ENCODE results near the gene IGSF21.
"Not testable (repeated sequence)": the region's sequence is repeated elsewhere in the genome, so short reads cannot be mapped to it uniquely, and the experiment has no call there.

IGSF21 gene

DNA sequence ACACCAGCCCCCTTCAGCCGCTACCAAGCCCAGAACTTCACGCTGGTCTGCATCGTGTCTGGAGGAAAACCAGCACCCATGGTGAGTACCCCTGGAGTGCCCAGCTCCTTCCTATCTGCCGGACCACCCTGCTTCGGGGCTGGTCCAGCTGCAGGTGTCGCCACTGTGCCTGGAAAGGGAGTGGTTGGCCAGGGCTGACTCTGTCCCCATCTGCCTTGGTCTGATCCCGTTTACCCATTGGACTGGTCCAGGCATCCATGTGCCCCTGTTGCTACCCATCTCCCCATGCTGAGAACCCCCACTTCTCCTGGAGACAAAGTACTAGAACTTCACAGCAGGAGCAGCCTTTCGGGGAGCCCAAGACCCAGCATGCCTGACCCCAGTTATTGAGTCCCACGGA is 254.6 kb downstream of the IGSF21 start:
- TF ChIP-seq EZH2phosphoT487 (IDR thresholded peaks at IDR 0.05; ENCODE audit: low read depth) (no peak), CTCF (IDR thresholded peaks at IDR 0.05; ENCODE audit: low read depth, low read length) (no peak)
- H3K9me3 ChIP-seq (ENCODE audit: insufficient read depth, low read length), result no peaks in the 10 kb centered on the region
- no peak overlapping the region for H3K4me3 ChIP-seq (ENCODE audit: low read length)
- no peaks in the 10 kb centered on the region for H3K79me2 ChIP-seq (ENCODE audit: low read length)
- no peaks in the 10 kb centered on the region for H3K27me3 ChIP-seq (ENCODE audit: low read depth, low read length)
- H2AFZ ChIP-seq (ENCODE audit: low read depth, low read length), result no peak overlapping the region
- H3K36me3 ChIP-seq (replicated peaks; ENCODE audit: low read depth, low read length), result no peaks in the 10 kb centered on the region
- H4K20me1 ChIP-seq (ENCODE audit: insufficient read depth, low read length), result no peaks in the 10 kb centered on the region
- H3K9ac ChIP-seq (ENCODE audit: low read length), result no peak overlapping the region
- H3K4me2 ChIP-seq (ENCODE audit: low read length), result no peak overlapping the region
- H3K27ac ChIP-seq (ENCODE audit: low read length), result no peak overlapping the region
- no peaks in the 10 kb centered on the region for H3K4me1 ChIP-seq (ENCODE audit: low read length)

DNA sequence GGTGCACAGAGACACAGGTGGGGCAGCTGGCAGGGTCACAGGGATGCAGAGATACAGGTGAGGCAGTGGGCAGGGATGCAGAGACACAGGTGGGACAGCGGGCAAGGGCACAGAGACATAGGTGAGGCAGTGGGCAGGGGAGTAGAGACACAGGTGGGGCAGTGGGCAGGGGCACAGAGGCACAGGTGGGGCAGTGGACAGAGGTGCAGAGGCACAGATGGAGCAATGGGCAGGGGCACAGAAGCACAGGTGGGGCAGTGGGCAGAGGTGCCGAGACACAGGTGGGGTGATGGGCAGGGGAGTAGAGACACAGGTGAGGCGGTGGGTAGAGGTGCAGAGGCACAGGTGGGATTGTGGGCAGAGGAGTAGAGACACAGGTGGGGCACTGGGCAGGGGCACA is 255.8 kb downstream of the IGSF21 start:
- TF ChIP-seq CTCF (IDR thresholded peaks at IDR 0.05; ENCODE audit: low read depth, low read length), result no peak
- no peak for TF ChIP-seq EZH2phosphoT487 (IDR thresholded peaks at IDR 0.05; ENCODE audit: low read depth)
- Histone ChIP-seq H3K36me3 (replicated peaks; ENCODE audit: low read depth, low read length) (no peaks in the 10 kb centered on the region), H3K9me3 (ENCODE audit: insufficient read depth, low read length) (no peaks in the 10 kb centered on the region), H3K4me1 (ENCODE audit: low read length) (no peaks in the 10 kb centered on the region), H3K79me2 (ENCODE audit: low read length) (no peaks in the 10 kb centered on the region), H3K27me3 (ENCODE audit: low read depth, low read length) (no peaks in the 10 kb centered on the region), H3K9ac (ENCODE audit: low read length) (no peak overlapping the region), H3K27ac (ENCODE audit: low read length) (no peak overlapping the region), H3K4me2 (ENCODE audit: low read length) (no peak overlapping the region), H3K4me3 (ENCODE audit: low read length) (no peak overlapping the region), H2AFZ (ENCODE audit: low read depth, low read length) (no peak overlapping the region), H4K20me1 (ENCODE audit: insufficient read depth, low read length) (no peaks in the 10 kb centered on the region)

GRCh38 chr1:18365099-18365705 is 257.6 kb downstream of the IGSF21 start:
- no peak for TF ChIP-seq CTCF (IDR thresholded peaks at IDR 0.05; ENCODE audit: low read depth, low read length)
- no peaks in the 10 kb centered on the region for H3K9me3 ChIP-seq (ENCODE audit: insufficient read depth, low read length)
- no peaks in the 10 kb centered on the region for H4K20me1 ChIP-seq (ENCODE audit: insufficient read depth, low read length)
- H2AFZ ChIP-seq (ENCODE audit: low read depth, low read length), result no peak overlapping the region
- no peak overlapping the region for H3K4me2 ChIP-seq (ENCODE audit: low read length)
- no peaks in the 10 kb centered on the region for H3K27me3 ChIP-seq (ENCODE audit: low read depth, low read length)
- no peak overlapping the region for H3K4me3 ChIP-seq (ENCODE audit: low read length)
- no peak overlapping the region for H3K9ac ChIP-seq (ENCODE audit: low read length)
- H3K36me3 ChIP-seq (replicated peaks; ENCODE audit: low read depth, low read length), result no peaks in the 10 kb centered on the region
- H3K4me1 ChIP-seq (ENCODE audit: low read length), result no peaks in the 10 kb centered on the region
- no peaks in the 10 kb centered on the region for H3K79me2 ChIP-seq (ENCODE audit: low read length)
- H3K27ac ChIP-seq (ENCODE audit: low read length), result no peak overlapping the region

DNA sequence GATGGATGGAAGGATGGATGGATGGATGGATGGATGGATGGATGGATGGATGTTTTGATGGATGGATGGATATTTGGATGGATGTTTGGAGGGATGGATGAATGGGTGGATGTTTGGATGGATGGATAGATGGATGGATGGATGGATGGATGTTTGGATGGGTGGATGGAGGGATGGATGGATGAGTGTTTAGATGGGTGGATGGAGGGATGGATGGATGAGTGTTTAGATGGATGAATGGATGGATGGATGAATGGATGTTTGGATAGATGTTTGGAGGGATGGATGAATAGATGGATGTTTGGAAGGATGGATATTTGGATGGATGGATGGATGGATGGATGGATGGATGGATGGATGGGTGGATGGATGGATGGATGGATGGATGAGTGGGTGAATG is 264.9 kb downstream of the IGSF21 start:
- not testable (repeated sequence) for H3K4me3 ChIP-seq (ENCODE audit: low read length); H3K4me2 ChIP-seq (ENCODE audit: low read length); H4K20me1 ChIP-seq (ENCODE audit: insufficient read depth, low read length); H3K79me2 ChIP-seq (ENCODE audit: low read length); H3K27me3 ChIP-seq (ENCODE audit: low read depth, low read length); H3K4me1 ChIP-seq (ENCODE audit: low read length); H3K9me3 ChIP-seq (ENCODE audit: insufficient read depth, low read length); H3K9ac ChIP-seq (ENCODE audit: low read length); H2AFZ ChIP-seq (ENCODE audit: low read depth, low read length); H3K36me3 ChIP-seq (replicated peaks; ENCODE audit: low read depth, low read length); H3K27ac ChIP-seq (ENCODE audit: low read length)

GRCh38 chr1:18373151-18373550 is 265.6 kb downstream of the IGSF21 start:
- no peaks in the 10 kb centered on the region for H3K36me3 ChIP-seq (replicated peaks; ENCODE audit: low read depth, low read length)
- H3K4me3 ChIP-seq (ENCODE audit: low read length), result no peak overlapping the region
- H3K4me2 ChIP-seq (ENCODE audit: low read length), result no peak overlapping the region
- H3K27ac ChIP-seq (ENCODE audit: low read length), result no peak overlapping the region
- no peaks in the 10 kb centered on the region for H3K9me3 ChIP-seq (ENCODE audit: insufficient read depth, low read length)
- H3K9ac ChIP-seq (ENCODE audit: low read length), result no peak overlapping the region
- H3K27me3 ChIP-seq (ENCODE audit: low read depth, low read length), result no peaks in the 10 kb centered on the region
- H4K20me1 ChIP-seq (ENCODE audit: insufficient read depth, low read length), result no peaks in the 10 kb centered on the region
- TF ChIP-seq CTCF (IDR thresholded peaks at IDR 0.05; ENCODE audit: low read depth, low read length) (no peak), EZH2phosphoT487 (IDR thresholded peaks at IDR 0.05; ENCODE audit: low read depth) (no peak)
- no peak overlapping the region for H2AFZ ChIP-seq (ENCODE audit: low read depth, low read length)
- H3K79me2 ChIP-seq (ENCODE audit: low read length), result no peaks in the 10 kb centered on the region
- H3K4me1 ChIP-seq (ENCODE audit: low read length), result no peaks in the 10 kb centered on the region

Data from OCI-LY3 (cell line).